SK-N-SH treated with all-trans-retinoic acid at 6 μM for 48 hours (cell line): ENCODE results near the gene CBL.

Experiments
- ARNTL ChIP-seq: fragments of 450-650 bp; formaldehyde crosslinking; IDR thresholded peaks from 2 replicates; pipeline ENCODE4 v1.5.0; 2020; ENCODE audit warnings: low read depth, mild to moderate bottlenecking, moderate library complexity, borderline replicate concordance
- BACH2 ChIP-seq: fragments of 250-450 bp; sonication (Bioruptor Pico); IDR thresholded peaks from 2 replicates; pipeline ENCODE4 v1.9.0; 2021; ENCODE audit warnings: mild to moderate bottlenecking, borderline replicate concordance
- CREB5 ChIP-seq: fragments of 250-450 bp; sonication (Bioruptor Pico); IDR thresholded peaks from 2 replicates; pipeline ENCODE4 v1.5.1; 2020; ENCODE audit warnings: low read depth, mild to moderate bottlenecking, moderate library complexity
- GLIS3 ChIP-seq: fragments of 250-450 bp; sonication (Bioruptor Pico); IDR thresholded peaks from 2 replicates; pipeline ENCODE4 v1.5.0; 2020; ENCODE audit warnings: mild to moderate bottlenecking, moderate library complexity
- POU6F1 ChIP-seq: fragments of 250-450 bp; sonication (Bioruptor Pico); IDR thresholded peaks from 2 replicates; pipeline ENCODE4 v1.8.0; 2021; ENCODE audit warnings: low read depth, mild to moderate bottlenecking, moderate library complexity, borderline replicate concordance
- PPARA ChIP-seq: fragments of 250-450 bp; sonication (Bioruptor Pico); IDR thresholded peaks from 2 replicates; pipeline ENCODE4 v1.5.0; 2020; ENCODE audit warnings: mild to moderate bottlenecking, borderline replicate concordance
- RARB ChIP-seq: fragments of 250-450 bp; sonication (Bioruptor Pico); IDR thresholded peaks from 2 replicates; pipeline ENCODE4 v1.8.0; 2021; ENCODE audit warnings: mild to moderate bottlenecking, moderate library complexity
- TOX ChIP-seq: fragments of 250-450 bp; sonication (Bioruptor Pico); IDR thresholded peaks from 2 replicates; pipeline ENCODE4 v1.8.0; 2021; ENCODE audit warnings: mild to moderate bottlenecking, moderate library complexity, borderline replicate concordance
- ZC3H10 ChIP-seq: fragments of 250-450 bp; sonication (Bioruptor Pico); IDR thresholded peaks from 2 replicates; pipeline ENCODE4 v1.5.1; 2021; ENCODE audit warnings: mild to moderate bottlenecking, moderate library complexity
- ZNF565 ChIP-seq: fragments of 450-650 bp; formaldehyde crosslinking; conservative IDR thresholded peaks from 2 replicates; pipeline ENCODE4 v1.5.0; 2020; ENCODE audit warnings: low read depth, mild to moderate bottlenecking, moderate library complexity
- ZNF70 ChIP-seq: fragments of 450-650 bp; formaldehyde crosslinking; IDR thresholded peaks from 2 replicates; pipeline ENCODE4 v1.5.0; 2020; ENCODE audit warnings: mild to moderate bottlenecking, moderate library complexity
- ZNF8 ChIP-seq: fragments of 450-650 bp; formaldehyde crosslinking; IDR thresholded peaks from 2 replicates; pipeline ENCODE4 v1.5.0; 2020; ENCODE audit warnings: mild to moderate bottlenecking, moderate library complexity
- TF ChIP-seq, protein P1 (sequence below): fragments of 250-450 bp; sonication (Bioruptor Pico); IDR thresholded peaks from 2 replicates; pipeline ENCODE4 v1.8.0; 2020; ENCODE audit warnings: mild to moderate bottlenecking, moderate library complexity, borderline replicate concordance

DNA sequence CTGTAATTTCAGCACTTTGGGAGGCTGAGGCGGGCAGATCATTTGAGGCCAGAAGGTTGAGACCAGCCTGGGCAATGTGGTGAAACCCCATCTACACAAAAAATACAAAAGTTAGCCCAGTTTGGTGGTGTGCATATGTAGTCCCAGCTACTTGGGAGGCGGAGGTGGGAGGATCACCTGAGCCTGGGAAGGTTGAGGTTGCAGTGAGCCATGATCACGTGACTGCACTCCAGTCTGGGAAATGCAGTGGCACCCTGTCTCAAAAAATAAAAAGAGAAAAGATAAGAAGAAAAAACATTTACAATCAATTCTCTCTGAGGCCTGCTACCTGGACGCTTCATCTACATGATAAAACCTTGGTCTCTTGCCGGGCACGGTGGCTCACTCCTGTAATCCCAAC, 7.2 kb upstream of the CBL start:
- TF ChIP-seq TOX (CRISPR knock-in tag) (no peak), ZNF8 (CRISPR knock-in tag) (no peak), ZC3H10 (CRISPR knock-in tag) (no peak), PPARA (CRISPR knock-in tag) (no peak), GLIS3 (no peak), RARB (CRISPR knock-in tag) (no peak), BACH2 (no peak), ZNF565 (no peak), CREB5 (CRISPR knock-in tag) (no peak), ZNF70 (CRISPR knock-in tag) (no peak), ARNTL (CRISPR knock-in tag) (no peak), POU6F1 (no peak)
- TF ChIP-seq, protein P1, sequence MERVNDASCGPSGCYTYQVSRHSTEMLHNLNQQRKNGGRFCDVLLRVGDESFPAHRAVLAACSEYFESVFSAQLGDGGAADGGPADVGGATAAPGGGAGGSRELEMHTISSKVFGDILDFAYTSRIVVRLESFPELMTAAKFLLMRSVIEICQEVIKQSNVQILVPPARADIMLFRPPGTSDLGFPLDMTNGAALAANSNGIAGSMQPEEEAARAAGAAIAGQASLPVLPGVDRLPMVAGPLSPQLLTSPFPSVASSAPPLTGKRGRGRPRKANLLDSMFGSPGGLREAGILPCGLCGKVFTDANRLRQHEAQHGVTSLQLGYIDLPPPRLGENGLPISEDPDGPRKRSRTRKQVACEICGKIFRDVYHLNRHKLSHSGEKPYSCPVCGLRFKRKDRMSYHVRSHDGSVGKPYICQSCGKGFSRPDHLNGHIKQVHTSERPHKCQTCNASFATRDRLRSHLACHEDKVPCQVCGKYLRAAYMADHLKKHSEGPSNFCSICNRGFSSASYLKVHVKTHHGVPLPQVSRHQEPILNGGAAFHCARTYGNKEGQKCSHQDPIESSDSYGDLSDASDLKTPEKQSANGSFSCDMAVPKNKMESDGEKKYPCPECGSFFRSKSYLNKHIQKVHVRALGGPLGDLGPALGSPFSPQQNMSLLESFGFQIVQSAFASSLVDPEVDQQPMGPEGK, result no peak
